Liver (tissue), 9 donors: ENCODE results near the gene LPP. TPM values are rescaled to one million over a fixed set of nuclear protein-coding genes. Genes with fewer than 3 reads are reported as not detected.
A peak's percentile ranks its signal among the peaks of the same experiment; 100 is the strongest.

Experiments
- DNase-seq: peaks from one replicate; pipeline ENCODE4 v3.0.0-alpha.2; 2017; ENCODE audit warnings: low spot score
- H3K27ac ChIP-seq, 2 donors: one replicate each; pipeline ENCODE4 v1.7.0; 2013; ENCODE audit warnings: inconsistent platforms in 2 of 2, low read length in 2 of 2, control low read depth in 1 of 2, low read depth in 1 of 2, mild to moderate bottlenecking in 1 of 2
- H3K27me3 ChIP-seq, 4 donors: one replicate each; pipeline versions ENCODE4 v1.6.1 to v1.7.0; 2013; ENCODE audit warnings: low read length in 3 of 4, inconsistent platforms in 1 of 4, mild to moderate bottlenecking in 1 of 4, moderate library complexity in 1 of 4; ENCODE audit not compliant: control insufficient read depth in 4 of 4, insufficient read depth in 4 of 4
- H3K36me3 ChIP-seq, 4 donors: one replicate each; pipeline versions ENCODE4 v1.6.1 to v1.7.0; 2013; ENCODE audit warnings: low read length in 3 of 4, mild to moderate bottlenecking in 3 of 4, low read depth in 1 of 4, moderate library complexity in 1 of 4; ENCODE audit not compliant: control insufficient read depth in 4 of 4, insufficient read depth in 3 of 4
- H3K4me1 ChIP-seq, 4 donors: one replicate each; pipeline versions ENCODE4 v1.6.1 to v1.7.0; 2013; ENCODE audit warnings: low read length in 3 of 4, mild to moderate bottlenecking in 3 of 4, moderate library complexity in 1 of 4; ENCODE audit not compliant: control insufficient read depth in 4 of 4, insufficient read depth in 4 of 4
- H3K4me3 ChIP-seq, 3 donors: one replicate each; pipeline versions ENCODE4 v1.6.1 to v1.7.0; 2013; ENCODE audit warnings: low read length in 3 of 3, control low read depth in 1 of 3, low read depth in 1 of 3, mild to moderate bottlenecking in 1 of 3
- H3K9ac ChIP-seq, 2 donors: one replicate each; pipeline ENCODE4 v1.7.0; 2013; ENCODE audit warnings: low read length in 2 of 2, mild to moderate bottlenecking in 2 of 2, moderate library complexity in 2 of 2, control low read depth in 1 of 2, low read depth in 1 of 2
- H3K9me3 ChIP-seq, 4 donors: one replicate each; pipeline versions ENCODE4 v1.6.1 to v1.7.0; 2013; ENCODE audit warnings: low read length in 3 of 4; ENCODE audit not compliant: control insufficient read depth in 4 of 4
- EGR1 ChIP-seq, 2 donors: IDR thresholded peaks; 2 replicates each; pipeline ENCODE4 v1.6.1; 2016 to 2018; ENCODE audit warnings: antibody characterized with exemption in 2 of 2, low read depth in 2 of 2
- FOXA1 ChIP-seq: IDR thresholded peaks from 2 replicates; pipeline ENCODE4 v1.6.1; 2016; ENCODE audit warnings: antibody characterized with exemption
- FOXA2 ChIP-seq: IDR thresholded peaks from 2 replicates; pipeline ENCODE4 v1.6.1; 2016; ENCODE audit warnings: antibody characterized with exemption
- GABPA ChIP-seq, 2 donors: IDR thresholded peaks in 1 of 2; conservative IDR thresholded peaks in 1 of 2; 2 replicates each; pipeline ENCODE4 v1.6.1; 2016; ENCODE audit warnings: antibody characterized with exemption in 2 of 2, mild to moderate bottlenecking in 1 of 2, moderate library complexity in 1 of 2
- HNF4A ChIP-seq, 2 donors: conservative IDR thresholded peaks; 2 replicates each; pipeline ENCODE4 v1.6.1; 2016; ENCODE audit warnings: antibody characterized with exemption in 2 of 2, mild to moderate bottlenecking in 2 of 2
- HNF4G ChIP-seq: IDR thresholded peaks from 2 replicates; pipeline ENCODE4 v1.6.1; 2016; ENCODE audit warnings: antibody characterized with exemption
- JUND ChIP-seq, 2 donors: IDR thresholded peaks; 2 replicates each; pipeline ENCODE4 v1.6.1; 2016; ENCODE audit warnings: antibody characterized with exemption in 2 of 2
- NR2F2 ChIP-seq: IDR thresholded peaks from 2 replicates; pipeline ENCODE4 v1.6.1; 2016; ENCODE audit warnings: antibody characterized with exemption
- RAD21 ChIP-seq, 2 donors: IDR thresholded peaks; 2 replicates each; pipeline ENCODE4 v1.6.1; 2016; ENCODE audit warnings: antibody characterized with exemption in 2 of 2, mild to moderate bottlenecking in 2 of 2
- RXRA ChIP-seq, 2 donors: IDR thresholded peaks; 2 replicates each; pipeline ENCODE4 v1.6.1; 2017 to 2018; ENCODE audit warnings: antibody characterized with exemption in 2 of 2, mild to moderate bottlenecking in 1 of 2
- SP1 ChIP-seq: IDR thresholded peaks from 2 replicates; pipeline ENCODE4 v1.6.1; 2018; ENCODE audit warnings: antibody characterized with exemption, mild to moderate bottlenecking
- TAF1 ChIP-seq: conservative IDR thresholded peaks from 2 replicates; pipeline ENCODE4 v1.6.1; 2016; ENCODE audit warnings: antibody characterized with exemption, mild to moderate bottlenecking
- YY1 ChIP-seq: IDR thresholded peaks from 2 replicates; pipeline ENCODE4 v1.6.1; 2016; ENCODE audit warnings: antibody characterized with exemption, mild to moderate bottlenecking
- WGBS: extraction: QIAGEN DNeasy Blood & Tissue Kit; methylation state at CpG from one replicate; pipeline ENCODE4 v1.1.7; 2013; 5-methylcytosine and 5-hydroxymethylcytosine counted together
- polyA plus RNA-seq, 2 donors: library from polyadenylated mRNA; stranded (reverse) in 1 of 2; unstranded in 1 of 2; fragments of 200-250 nt in 1 of 2; fragments of >200 nt in 1 of 2; fragmentation: Nextera tagmentation in 1 of 2; extraction: Ambion mirVana in 1 of 2; gene quantifications; one replicate each; pipeline versions ENCODE4 v1.2.1 to v1.2.3, GENCODE V29; 2013 to 2015
- total RNA-seq, 2 donors: library from RNA; depleted of rRNA; stranded (reverse); fragments of >200 nt; gene quantifications; one replicate each; pipeline ENCODE4 v1.2.3, GENCODE V29; 2014
- TF ChIP-seq, protein P1 (sequence below): IDR thresholded peaks from 2 replicates; pipeline ENCODE4 v1.6.1; 2016; ENCODE audit warnings: antibody characterized with exemption
- TF ChIP-seq, protein P2 (sequence below): fragments of 150-350 bp; IDR thresholded peaks from 2 replicates; pipeline ENCODE4 v1.5.1; 2017; ENCODE audit warnings: improper control_type of control experiment, low read depth, low read length; ENCODE audit not compliant: missing input control
- TF ChIP-seq, protein P3 (sequence below): IDR thresholded peaks from 2 replicates; pipeline ENCODE4 v1.6.1; 2016; ENCODE audit warnings: antibody characterized with exemption
- TF ChIP-seq, protein P4 (sequence below): IDR thresholded peaks from 2 replicates; pipeline ENCODE4 v1.6.1; 2016; ENCODE audit warnings: antibody characterized with exemption
- TF ChIP-seq, protein P5 (sequence below): IDR thresholded peaks from 2 replicates; pipeline ENCODE4 v1.6.1; 2016; ENCODE audit warnings: antibody characterized with exemption, mild to moderate bottlenecking
- donor health status: healthy.
- donor health status: healthy.
- donor health status: healthy.
- donor health status: healthy.
- donor health status: healthy.

Gene LPP
- total and polyA plus RNA-seq, 4 donors: 3.3 to 53.7 (median 28.2) TPM

DNA sequence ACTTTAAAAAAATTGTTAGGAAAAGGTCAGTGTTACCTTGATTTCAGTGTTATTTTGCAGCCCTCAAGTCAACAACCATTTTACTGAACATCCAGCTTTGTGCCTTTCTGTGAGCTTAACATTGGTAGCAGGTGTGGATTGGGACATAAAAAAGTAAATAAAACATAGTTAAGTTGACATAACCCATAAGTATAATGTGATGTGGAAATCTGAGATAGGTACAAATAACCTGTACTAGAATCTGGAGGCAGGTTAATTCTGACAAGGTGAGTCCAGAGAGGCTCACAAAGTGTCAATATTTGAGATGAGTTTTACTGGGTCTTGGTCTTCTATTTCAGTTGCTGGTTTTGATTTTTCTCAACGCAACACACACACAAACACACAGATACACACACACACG is 151.3 kb downstream of the LPP start (continued):
- TF ChIP-seq HNF4G: no peak
- peak; percentile 66 to 79 for TF ChIP-seq HNF4A (conservative IDR thresholded peaks at IDR 0.05)
- TF ChIP-seq GABPA (IDR thresholded peaks at IDR 0.05 in 1 of 2, conservative IDR thresholded peaks at IDR 0.05 in 1 of 2): no peak

DNA sequence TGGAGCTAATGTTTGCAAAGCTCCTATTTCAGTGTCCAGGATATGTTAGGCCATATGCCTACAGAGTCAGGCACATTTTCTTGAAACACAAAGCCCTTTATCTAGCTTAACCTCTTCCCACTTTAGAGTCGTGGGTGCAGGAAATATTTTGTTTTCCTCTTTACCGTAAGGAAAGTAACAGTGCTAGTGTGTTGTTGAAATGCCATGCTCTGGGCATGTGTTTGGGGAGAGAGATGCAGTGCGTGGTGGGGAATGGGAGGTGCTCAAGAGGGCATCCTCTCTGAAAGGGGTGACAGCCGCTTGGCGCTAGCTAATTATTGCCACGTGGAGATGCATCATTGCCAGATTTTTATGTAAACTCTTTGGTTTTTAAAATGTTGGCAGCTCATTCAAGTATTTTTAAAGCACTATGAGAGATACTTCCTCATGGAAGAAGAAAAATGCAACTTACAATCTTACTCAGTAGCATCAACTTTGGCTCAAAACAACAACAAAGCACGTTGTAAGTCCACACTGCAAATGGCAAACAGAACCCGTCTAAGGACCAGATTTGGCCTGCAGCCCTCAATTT is 152.6 kb downstream of the LPP start:
- Histone ChIP-seq H3K9me3 (no peaks in the 10 kb centered on the region), H3K27me3 (no peaks in the 10 kb centered on the region), H3K4me3 (no peak overlapping the region), H3K4me1 (peaks cover 2 to 34% (median 31%) of the 10 kb centered on the region in 4 donors), H3K27ac (peak overlapping the region in 1 of 2 donors; percentile 31), H3K9ac (no peak overlapping the region), H3K36me3 (no peaks in the 10 kb centered on the region)
- WGBS: 61% methylated on average over 8 of the region's 8 CpGs
- no peak for TF ChIP-seq NR2F2
- TF ChIP-seq TAF1: no peak
- TF ChIP-seq GABPA (IDR thresholded peaks at IDR 0.05 in 1 of 2, conservative IDR thresholded peaks at IDR 0.05 in 1 of 2): no peak
- TF ChIP-seq HNF4G: no peak
- TF ChIP-seq JUND (IDR thresholded peaks at IDR 0.05): no peak
- no peak for TF ChIP-seq HNF4A (conservative IDR thresholded peaks at IDR 0.05)
- TF ChIP-seq EGR1 (IDR thresholded peaks at IDR 0.05; ENCODE audit: low read depth in 2 of 2): no peak
- no peak for TF ChIP-seq RAD21 (IDR thresholded peaks at IDR 0.05)
- TF ChIP-seq FOXA1: no peak
- TF ChIP-seq, protein P1, sequence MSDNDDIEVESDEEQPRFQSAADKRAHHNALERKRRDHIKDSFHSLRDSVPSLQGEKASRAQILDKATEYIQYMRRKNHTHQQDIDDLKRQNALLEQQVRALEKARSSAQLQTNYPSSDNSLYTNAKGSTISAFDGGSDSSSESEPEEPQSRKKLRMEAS: no peak
- TF ChIP-seq SP1: no peak
- TF ChIP-seq RXRA (IDR thresholded peaks at IDR 0.05): no peak
- TF ChIP-seq, protein P2, sequence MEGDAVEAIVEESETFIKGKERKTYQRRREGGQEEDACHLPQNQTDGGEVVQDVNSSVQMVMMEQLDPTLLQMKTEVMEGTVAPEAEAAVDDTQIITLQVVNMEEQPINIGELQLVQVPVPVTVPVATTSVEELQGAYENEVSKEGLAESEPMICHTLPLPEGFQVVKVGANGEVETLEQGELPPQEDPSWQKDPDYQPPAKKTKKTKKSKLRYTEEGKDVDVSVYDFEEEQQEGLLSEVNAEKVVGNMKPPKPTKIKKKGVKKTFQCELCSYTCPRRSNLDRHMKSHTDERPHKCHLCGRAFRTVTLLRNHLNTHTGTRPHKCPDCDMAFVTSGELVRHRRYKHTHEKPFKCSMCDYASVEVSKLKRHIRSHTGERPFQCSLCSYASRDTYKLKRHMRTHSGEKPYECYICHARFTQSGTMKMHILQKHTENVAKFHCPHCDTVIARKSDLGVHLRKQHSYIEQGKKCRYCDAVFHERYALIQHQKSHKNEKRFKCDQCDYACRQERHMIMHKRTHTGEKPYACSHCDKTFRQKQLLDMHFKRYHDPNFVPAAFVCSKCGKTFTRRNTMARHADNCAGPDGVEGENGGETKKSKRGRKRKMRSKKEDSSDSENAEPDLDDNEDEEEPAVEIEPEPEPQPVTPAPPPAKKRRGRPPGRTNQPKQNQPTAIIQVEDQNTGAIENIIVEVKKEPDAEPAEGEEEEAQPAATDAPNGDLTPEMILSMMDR: no peak
- TF ChIP-seq, protein P3, sequence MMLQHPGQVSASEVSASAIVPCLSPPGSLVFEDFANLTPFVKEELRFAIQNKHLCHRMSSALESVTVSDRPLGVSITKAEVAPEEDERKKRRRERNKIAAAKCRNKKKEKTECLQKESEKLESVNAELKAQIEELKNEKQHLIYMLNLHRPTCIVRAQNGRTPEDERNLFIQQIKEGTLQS: no peak
- no peak for TF ChIP-seq YY1
- TF ChIP-seq, protein P4, sequence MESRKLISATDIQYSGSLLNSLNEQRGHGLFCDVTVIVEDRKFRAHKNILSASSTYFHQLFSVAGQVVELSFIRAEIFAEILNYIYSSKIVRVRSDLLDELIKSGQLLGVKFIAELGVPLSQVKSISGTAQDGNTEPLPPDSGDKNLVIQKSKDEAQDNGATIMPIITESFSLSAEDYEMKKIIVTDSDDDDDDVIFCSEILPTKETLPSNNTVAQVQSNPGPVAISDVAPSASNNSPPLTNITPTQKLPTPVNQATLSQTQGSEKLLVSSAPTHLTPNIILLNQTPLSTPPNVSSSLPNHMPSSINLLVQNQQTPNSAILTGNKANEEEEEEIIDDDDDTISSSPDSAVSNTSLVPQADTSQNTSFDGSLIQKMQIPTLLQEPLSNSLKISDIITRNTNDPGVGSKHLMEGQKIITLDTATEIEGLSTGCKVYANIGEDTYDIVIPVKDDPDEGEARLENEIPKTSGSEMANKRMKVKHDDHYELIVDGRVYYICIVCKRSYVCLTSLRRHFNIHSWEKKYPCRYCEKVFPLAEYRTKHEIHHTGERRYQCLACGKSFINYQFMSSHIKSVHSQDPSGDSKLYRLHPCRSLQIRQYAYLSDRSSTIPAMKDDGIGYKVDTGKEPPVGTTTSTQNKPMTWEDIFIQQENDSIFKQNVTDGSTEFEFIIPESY: no peak
- TF ChIP-seq, protein P5, sequence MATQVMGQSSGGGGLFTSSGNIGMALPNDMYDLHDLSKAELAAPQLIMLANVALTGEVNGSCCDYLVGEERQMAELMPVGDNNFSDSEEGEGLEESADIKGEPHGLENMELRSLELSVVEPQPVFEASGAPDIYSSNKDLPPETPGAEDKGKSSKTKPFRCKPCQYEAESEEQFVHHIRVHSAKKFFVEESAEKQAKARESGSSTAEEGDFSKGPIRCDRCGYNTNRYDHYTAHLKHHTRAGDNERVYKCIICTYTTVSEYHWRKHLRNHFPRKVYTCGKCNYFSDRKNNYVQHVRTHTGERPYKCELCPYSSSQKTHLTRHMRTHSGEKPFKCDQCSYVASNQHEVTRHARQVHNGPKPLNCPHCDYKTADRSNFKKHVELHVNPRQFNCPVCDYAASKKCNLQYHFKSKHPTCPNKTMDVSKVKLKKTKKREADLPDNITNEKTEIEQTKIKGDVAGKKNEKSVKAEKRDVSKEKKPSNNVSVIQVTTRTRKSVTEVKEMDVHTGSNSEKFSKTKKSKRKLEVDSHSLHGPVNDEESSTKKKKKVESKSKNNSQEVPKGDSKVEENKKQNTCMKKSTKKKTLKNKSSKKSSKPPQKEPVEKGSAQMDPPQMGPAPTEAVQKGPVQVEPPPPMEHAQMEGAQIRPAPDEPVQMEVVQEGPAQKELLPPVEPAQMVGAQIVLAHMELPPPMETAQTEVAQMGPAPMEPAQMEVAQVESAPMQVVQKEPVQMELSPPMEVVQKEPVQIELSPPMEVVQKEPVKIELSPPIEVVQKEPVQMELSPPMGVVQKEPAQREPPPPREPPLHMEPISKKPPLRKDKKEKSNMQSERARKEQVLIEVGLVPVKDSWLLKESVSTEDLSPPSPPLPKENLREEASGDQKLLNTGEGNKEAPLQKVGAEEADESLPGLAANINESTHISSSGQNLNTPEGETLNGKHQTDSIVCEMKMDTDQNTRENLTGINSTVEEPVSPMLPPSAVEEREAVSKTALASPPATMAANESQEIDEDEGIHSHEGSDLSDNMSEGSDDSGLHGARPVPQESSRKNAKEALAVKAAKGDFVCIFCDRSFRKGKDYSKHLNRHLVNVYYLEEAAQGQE: no peak
- TF ChIP-seq FOXA2: no peak
- DNase-seq: no peak
